MM.1S (cell line): ENCODE measurements around the gene VAV3.

Source experiments
- EZH2phosphoT487 ChIP-seq: fragments of 300-600 bp; sonication (generic); IDR thresholded peaks from 2 replicates; pipeline ENCODE4 v1.6.1; 2018; ENCODE audit warnings: antibody characterized with exemption, low read length
- TF ChIP-seq, protein P1 (sequence below): fragments of 300-600 bp; sonication (generic); IDR thresholded peaks from 2 replicates; pipeline ENCODE4 v1.5.1; 2016; ENCODE audit warnings: antibody characterized with exemption, low read length, mixed read lengths

- TF ChIP-seq, protein P1, sequence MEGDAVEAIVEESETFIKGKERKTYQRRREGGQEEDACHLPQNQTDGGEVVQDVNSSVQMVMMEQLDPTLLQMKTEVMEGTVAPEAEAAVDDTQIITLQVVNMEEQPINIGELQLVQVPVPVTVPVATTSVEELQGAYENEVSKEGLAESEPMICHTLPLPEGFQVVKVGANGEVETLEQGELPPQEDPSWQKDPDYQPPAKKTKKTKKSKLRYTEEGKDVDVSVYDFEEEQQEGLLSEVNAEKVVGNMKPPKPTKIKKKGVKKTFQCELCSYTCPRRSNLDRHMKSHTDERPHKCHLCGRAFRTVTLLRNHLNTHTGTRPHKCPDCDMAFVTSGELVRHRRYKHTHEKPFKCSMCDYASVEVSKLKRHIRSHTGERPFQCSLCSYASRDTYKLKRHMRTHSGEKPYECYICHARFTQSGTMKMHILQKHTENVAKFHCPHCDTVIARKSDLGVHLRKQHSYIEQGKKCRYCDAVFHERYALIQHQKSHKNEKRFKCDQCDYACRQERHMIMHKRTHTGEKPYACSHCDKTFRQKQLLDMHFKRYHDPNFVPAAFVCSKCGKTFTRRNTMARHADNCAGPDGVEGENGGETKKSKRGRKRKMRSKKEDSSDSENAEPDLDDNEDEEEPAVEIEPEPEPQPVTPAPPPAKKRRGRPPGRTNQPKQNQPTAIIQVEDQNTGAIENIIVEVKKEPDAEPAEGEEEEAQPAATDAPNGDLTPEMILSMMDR, result no peak
- TF ChIP-seq EZH2phosphoT487, result no peak
Observed at GRCh38 chr1:107739201-107739600, 225.8 kb downstream of the VAV3 start.
